Measurements from ENCODE around the gene NAPA.

- TF ChIP-seq CTCF (IDR thresholded peaks at IDR 0.05; ENCODE audit: low read depth, low read length, poor library complexity, severe bottlenecking) (no peak), EZH2phosphoT487 (IDR thresholded peaks at IDR 0.05; ENCODE audit: borderline replicate concordance, low read length) (no peak)
Observed at GRCh38 chr19:47450478-47450877, 64.4 kb downstream of the NAPA start.

Data from DOHH2 (cell line).